HEK293 (cell line): ENCODE data around the gene DCTN1.
"Not testable (repeated sequence)": the region's sequence is repeated elsewhere in the genome, so short reads cannot be mapped to it uniquely, and the experiment has no call there.

Experiments used
- BCL11A ChIP-seq: fragments of 450-650 bp; formaldehyde crosslinking; IDR thresholded peaks from 2 replicates; pipeline ENCODE4 v1.5.1; 2016; ENCODE audit warnings: low read depth, missing biosample characterization, missing genetic modification characterization
- FEZF1 ChIP-seq: fragments of 450-650 bp; formaldehyde crosslinking; IDR thresholded peaks from 2 replicates; pipeline ENCODE4 v1.5.1; 2016; ENCODE audit warnings: missing biosample characterization, missing genetic modification characterization
- KLF9 ChIP-seq: fragments of 450-650 bp; formaldehyde crosslinking; IDR thresholded peaks from 2 replicates; pipeline ENCODE4 v1.5.1; 2016; ENCODE audit warnings: missing biosample characterization, missing genetic modification characterization, low read depth
- MYNN ChIP-seq: fragments of 450-650 bp; formaldehyde crosslinking; IDR thresholded peaks from 2 replicates; pipeline ENCODE4 v1.5.1; 2016; ENCODE audit warnings: missing biosample characterization, missing genetic modification characterization, borderline replicate concordance
- REST ChIP-seq: fragments of 450-650 bp; formaldehyde crosslinking; IDR thresholded peaks from 2 replicates; pipeline ENCODE4 v1.5.1; 2016; ENCODE audit warnings: missing biosample characterization, missing genetic modification characterization
- SP2 ChIP-seq: fragments of 450-650 bp; formaldehyde crosslinking; IDR thresholded peaks from 2 replicates; pipeline ENCODE4 v1.5.1; 2016; ENCODE audit warnings: missing biosample characterization, missing genetic modification characterization
- ZBTB21 ChIP-seq: fragments of 450-650 bp; formaldehyde crosslinking; IDR thresholded peaks from 2 replicates; pipeline ENCODE4 v1.5.1; 2017; ENCODE audit warnings: missing biosample characterization, missing genetic modification characterization
- ZFP3 ChIP-seq: fragments of 450-650 bp; formaldehyde crosslinking; IDR thresholded peaks from 2 replicates; pipeline ENCODE4 v1.5.1; 2016; ENCODE audit warnings: low read depth, missing biosample characterization, missing genetic modification characterization
- ZFP37 ChIP-seq: fragments of 450-650 bp; formaldehyde crosslinking; IDR thresholded peaks from 2 replicates; pipeline ENCODE4 v1.5.1; 2016; ENCODE audit warnings: missing biosample characterization, missing genetic modification characterization
- ZNF670 ChIP-seq: fragments of 450-650 bp; formaldehyde crosslinking; IDR thresholded peaks from 2 replicates; pipeline ENCODE4 v1.5.1; 2016; ENCODE audit warnings: missing biosample characterization, missing genetic modification characterization, low read depth
- TF ChIP-seq, protein P1 (sequence below): fragments of 450-650 bp; formaldehyde crosslinking; IDR thresholded peaks from 2 replicates; pipeline ENCODE4 v1.5.1; 2016; ENCODE audit warnings: missing biosample characterization, missing genetic modification characterization
- TF ChIP-seq, protein P2 (sequence below): fragments of 450-650 bp; formaldehyde crosslinking; IDR thresholded peaks from 2 replicates; pipeline ENCODE4 v1.5.1; 2016; ENCODE audit warnings: missing biosample characterization, missing genetic modification characterization

GRCh38 chr2:74336227-74336626 lies 43.9 kb downstream of the DCTN1 start:
- TF ChIP-seq, protein P1, sequence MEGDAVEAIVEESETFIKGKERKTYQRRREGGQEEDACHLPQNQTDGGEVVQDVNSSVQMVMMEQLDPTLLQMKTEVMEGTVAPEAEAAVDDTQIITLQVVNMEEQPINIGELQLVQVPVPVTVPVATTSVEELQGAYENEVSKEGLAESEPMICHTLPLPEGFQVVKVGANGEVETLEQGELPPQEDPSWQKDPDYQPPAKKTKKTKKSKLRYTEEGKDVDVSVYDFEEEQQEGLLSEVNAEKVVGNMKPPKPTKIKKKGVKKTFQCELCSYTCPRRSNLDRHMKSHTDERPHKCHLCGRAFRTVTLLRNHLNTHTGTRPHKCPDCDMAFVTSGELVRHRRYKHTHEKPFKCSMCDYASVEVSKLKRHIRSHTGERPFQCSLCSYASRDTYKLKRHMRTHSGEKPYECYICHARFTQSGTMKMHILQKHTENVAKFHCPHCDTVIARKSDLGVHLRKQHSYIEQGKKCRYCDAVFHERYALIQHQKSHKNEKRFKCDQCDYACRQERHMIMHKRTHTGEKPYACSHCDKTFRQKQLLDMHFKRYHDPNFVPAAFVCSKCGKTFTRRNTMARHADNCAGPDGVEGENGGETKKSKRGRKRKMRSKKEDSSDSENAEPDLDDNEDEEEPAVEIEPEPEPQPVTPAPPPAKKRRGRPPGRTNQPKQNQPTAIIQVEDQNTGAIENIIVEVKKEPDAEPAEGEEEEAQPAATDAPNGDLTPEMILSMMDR (tag by site-specific recombination) = not testable (repeated sequence)
- not testable (repeated sequence) for TF ChIP-seq SP2 (tag by site-specific recombination); ZFP3; ZNF670; ZBTB21 (tag by site-specific recombination); REST (tag by site-specific recombination); ZFP37 (tag by site-specific recombination); BCL11A (tag by site-specific recombination); MYNN (tag by site-specific recombination); FEZF1 (tag by site-specific recombination); KLF9
- TF ChIP-seq, protein P2, sequence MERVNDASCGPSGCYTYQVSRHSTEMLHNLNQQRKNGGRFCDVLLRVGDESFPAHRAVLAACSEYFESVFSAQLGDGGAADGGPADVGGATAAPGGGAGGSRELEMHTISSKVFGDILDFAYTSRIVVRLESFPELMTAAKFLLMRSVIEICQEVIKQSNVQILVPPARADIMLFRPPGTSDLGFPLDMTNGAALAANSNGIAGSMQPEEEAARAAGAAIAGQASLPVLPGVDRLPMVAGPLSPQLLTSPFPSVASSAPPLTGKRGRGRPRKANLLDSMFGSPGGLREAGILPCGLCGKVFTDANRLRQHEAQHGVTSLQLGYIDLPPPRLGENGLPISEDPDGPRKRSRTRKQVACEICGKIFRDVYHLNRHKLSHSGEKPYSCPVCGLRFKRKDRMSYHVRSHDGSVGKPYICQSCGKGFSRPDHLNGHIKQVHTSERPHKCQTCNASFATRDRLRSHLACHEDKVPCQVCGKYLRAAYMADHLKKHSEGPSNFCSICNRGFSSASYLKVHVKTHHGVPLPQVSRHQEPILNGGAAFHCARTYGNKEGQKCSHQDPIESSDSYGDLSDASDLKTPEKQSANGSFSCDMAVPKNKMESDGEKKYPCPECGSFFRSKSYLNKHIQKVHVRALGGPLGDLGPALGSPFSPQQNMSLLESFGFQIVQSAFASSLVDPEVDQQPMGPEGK (tag by site-specific recombination) = not testable (repeated sequence)
